Fibroblast of mammary gland (primary cell): ENCODE data around the gene B3GALT5.

Experiments
- DNase-seq: peaks from one replicate; pipeline ENCODE4 v3.0.0-alpha.2; 2010; ENCODE audit warnings: low read depth
- H3K4me3 ChIP-seq: 2 replicates; pipeline ENCODE4 v1.5.1; 2011; ENCODE audit warnings: low read depth, mild to moderate bottlenecking, low read length, moderate library complexity; ENCODE audit not compliant: control insufficient read depth
- TF ChIP-seq, protein P1 (sequence below): conservative IDR thresholded peaks from 2 replicates; pipeline ENCODE4 v1.5.1; 2011; ENCODE audit warnings: low read depth, low read length, inconsistent platforms; ENCODE audit not compliant: control insufficient read depth, insufficient read depth

Gene B3GALT5, protein sequence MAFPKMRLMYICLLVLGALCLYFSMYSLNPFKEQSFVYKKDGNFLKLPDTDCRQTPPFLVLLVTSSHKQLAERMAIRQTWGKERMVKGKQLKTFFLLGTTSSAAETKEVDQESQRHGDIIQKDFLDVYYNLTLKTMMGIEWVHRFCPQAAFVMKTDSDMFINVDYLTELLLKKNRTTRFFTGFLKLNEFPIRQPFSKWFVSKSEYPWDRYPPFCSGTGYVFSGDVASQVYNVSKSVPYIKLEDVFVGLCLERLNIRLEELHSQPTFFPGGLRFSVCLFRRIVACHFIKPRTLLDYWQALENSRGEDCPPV

DNA sequence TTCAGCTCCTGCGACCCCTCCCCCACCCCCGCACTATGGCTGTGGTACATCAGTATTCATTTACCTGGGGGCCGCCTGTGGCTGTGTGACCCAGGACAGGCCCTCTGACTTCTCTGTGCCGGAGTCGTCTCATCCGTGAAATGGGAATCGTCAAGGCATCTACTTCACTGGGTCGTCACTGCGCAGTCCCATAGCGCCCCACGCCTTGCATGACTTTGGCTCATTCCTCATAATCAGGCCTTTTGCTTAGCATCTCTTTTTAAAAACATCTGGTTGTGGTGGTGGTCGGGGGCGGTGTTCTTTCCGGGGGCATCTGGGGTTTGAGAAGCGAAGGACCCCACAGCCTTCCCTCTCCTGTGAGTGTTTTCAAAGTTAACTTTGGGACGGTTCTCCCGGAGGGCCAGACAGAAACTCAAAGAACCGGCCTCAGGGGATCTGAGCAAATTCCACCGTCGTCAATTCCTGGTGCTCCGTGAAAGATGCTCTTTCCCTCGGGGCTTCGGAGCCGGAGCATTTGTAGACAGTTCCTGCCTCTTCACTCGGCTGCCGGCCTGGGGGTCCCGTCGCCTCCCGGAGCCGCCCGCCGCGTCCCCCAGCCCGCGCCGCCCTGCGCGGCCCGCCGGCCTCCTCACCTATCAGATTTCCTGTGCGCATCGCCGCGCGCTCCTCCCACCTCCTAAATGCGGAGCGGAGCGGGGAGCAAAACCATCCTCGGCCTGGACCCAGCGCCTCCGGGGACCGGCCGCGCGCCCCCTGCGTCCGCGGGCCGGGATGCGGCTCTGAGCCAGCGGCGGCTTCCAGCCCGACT, at the start of gene B3GALT5:
Gene B3GALT5 (plus strand): TSS at position 708 of the 808 bp plus-strand sequence. CDS start 47,620 bp downstream, outside the sequence.
- no peak within 1 kb of the TSS for H3K4me3 ChIP-seq
- TF ChIP-seq, protein P1, sequence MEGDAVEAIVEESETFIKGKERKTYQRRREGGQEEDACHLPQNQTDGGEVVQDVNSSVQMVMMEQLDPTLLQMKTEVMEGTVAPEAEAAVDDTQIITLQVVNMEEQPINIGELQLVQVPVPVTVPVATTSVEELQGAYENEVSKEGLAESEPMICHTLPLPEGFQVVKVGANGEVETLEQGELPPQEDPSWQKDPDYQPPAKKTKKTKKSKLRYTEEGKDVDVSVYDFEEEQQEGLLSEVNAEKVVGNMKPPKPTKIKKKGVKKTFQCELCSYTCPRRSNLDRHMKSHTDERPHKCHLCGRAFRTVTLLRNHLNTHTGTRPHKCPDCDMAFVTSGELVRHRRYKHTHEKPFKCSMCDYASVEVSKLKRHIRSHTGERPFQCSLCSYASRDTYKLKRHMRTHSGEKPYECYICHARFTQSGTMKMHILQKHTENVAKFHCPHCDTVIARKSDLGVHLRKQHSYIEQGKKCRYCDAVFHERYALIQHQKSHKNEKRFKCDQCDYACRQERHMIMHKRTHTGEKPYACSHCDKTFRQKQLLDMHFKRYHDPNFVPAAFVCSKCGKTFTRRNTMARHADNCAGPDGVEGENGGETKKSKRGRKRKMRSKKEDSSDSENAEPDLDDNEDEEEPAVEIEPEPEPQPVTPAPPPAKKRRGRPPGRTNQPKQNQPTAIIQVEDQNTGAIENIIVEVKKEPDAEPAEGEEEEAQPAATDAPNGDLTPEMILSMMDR = no peak
- DNase-seq = peak; percentile 16

DNA sequence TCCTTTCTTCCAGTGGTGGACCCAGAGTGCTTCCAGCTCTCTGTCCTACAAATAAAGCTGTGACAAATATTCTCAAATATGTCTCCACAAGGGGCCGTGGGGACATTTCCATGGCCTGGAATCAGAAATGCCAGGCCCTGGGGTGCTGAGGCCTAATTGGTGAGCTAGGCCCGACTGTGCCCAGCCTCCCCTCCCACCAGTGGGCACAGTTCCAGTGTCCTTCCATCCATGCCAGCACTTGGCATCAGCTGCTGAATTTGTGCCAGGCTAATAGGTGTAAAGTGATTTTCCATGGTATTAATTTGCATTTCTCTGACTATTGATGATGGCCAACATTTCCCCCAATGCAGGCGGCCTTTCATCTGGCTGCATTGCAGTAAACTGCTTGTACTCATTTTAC, 48.5 kb upstream of the B3GALT5 start:
- H3K4me3 ChIP-seq = no peak overlapping the region
- TF ChIP-seq, protein P1 = no peak
- DNase-seq = no peak

DNA sequence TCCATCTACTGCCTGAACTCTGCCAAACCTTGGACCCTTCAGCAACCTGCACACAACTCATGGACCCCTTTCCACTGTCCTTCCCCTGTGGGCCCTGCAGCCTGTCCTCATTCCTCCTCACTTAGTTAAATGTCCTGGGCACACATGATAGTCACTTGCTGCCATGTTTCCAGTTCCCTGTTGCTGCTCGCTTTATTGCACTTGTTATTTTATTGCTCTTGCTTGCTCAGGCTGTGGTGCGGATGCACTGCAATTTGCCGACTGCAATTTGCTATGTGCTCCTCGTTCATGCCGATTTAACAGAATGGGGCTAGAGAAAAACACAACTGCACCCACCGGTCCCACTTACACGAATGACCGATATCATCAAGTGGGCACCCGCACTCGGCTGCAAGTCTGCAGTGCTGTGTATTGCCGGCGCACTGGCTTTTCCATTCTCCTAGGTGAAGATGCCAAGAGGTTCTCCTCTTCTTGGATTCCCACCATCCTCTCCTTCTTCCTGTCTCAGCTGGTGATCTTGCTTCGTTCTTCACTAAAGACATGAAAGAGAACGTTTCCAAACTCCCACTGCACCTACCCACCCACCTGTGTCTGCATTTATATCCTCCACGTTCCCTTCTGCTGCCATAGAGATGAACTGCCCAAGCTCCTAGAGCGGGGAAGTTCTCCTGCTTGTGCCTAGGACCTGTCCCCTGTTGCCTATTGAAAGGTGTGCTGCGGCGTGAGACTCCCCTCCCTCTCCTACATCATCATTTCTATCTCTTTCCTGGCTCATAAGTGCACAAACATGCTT, 45.4 kb upstream of the B3GALT5 start:
- no peak for DNase-seq
- TF ChIP-seq, protein P1 = no peak
- no peak overlapping the region for H3K4me3 ChIP-seq

DNA sequence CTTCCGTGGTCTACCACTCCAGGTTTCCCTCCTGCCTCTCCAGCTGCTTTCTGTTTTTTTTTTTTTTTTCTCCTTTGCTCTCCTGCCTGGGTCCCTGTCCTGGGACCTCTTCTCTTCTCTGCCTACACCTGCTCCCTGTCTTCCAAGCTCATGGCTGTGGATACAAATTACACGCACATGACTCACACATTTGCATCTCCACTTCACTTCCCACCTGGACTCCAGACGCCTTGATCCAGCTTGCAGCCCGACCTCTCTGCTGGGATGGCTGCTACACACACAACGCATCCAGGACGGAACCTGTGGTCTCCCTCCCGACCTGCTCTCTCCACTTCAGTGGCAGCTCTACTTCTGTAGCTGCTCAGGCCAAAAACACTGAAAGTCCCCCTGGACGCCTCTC, 44.4 kb upstream of the B3GALT5 start:
- TF ChIP-seq, protein P1 = no peak
- no peak overlapping the region for H3K4me3 ChIP-seq
- DNase-seq = no peak

DNA sequence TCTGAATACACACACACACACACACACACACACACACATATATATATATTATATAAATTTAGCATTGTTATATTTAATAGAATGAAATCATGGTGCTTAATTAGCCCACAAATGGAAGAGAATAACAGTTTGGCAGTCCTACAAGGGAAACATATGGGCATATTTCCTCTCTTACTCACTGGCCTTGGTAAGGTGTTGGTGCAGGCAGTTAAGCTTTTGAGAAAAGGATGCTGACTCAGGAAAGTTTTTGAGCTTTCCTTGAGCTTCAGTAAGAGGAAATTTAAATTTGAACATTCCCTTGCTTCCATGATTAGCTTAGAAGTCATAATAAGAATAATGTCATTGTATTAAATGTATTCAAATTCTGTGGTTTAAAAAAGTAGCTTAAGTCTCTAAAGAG, 37.0 kb upstream of the B3GALT5 start:
- H3K4me3 ChIP-seq = no peak overlapping the region
- TF ChIP-seq, protein P1 = no peak
- peak; percentile 6 for DNase-seq

DNA sequence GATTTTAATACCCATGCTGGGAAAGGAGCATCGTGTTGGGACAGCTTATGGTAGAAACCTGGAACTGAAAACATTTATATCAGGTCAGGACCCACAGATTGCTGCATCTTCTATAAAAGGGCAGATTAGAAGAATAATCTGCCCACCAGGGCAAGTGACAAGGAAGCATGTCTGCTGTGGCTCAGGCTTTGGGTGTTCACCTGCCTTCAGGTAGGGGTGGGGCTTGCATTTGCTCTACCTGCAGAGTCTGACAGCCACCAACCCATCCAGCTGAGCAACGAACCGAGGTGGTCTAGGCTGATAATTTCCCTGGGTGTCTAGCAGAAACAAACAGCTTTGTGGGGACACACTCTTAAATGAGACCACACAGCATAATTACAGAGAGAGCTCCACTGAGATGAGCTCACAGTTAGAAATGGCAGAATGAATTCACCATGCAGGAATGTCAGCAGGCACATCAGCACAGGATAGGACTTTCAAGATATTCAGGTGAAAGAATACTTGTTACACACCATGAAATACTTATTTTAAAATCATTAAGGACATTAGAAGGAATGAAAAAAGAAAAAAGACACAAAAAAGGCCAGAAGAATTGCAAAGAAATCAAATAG, 36.1 kb upstream of the B3GALT5 start:
- no peak overlapping the region for H3K4me3 ChIP-seq
- DNase-seq = no peak
- TF ChIP-seq, protein P1 = no peak
